Fibroblast of skin of abdomen (primary cell): ENCODE measurements around the gene CST6. TPM values are rescaled to one million over a fixed set of nuclear protein-coding genes. Genes with fewer than 3 reads are reported as not detected.

ENCODE experiments used
- DNase-seq: peaks from one replicate; pipeline ENCODE4 v3.0.0-alpha.2; 2013
- polyA plus RNA-seq, 2 experiments: library from polyadenylated mRNA; unstranded; fragments of 120-200 nt; gene quantifications; one replicate each; pipeline ENCODE4 v1.2.1, GENCODE V29; 2013; ENCODE audit not compliant: insufficient read length in 2 of 2

CST6 gene, protein sequence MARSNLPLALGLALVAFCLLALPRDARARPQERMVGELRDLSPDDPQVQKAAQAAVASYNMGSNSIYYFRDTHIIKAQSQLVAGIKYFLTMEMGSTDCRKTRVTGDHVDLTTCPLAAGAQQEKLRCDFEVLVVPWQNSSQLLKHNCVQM
- polyA plus RNA-seq (2013, experiment 1 of 2; ENCODE audit: insufficient read length), result not detected
- 0.12 TPM for polyA plus RNA-seq (2013, experiment 2 of 2; ENCODE audit: insufficient read length)

DNA sequence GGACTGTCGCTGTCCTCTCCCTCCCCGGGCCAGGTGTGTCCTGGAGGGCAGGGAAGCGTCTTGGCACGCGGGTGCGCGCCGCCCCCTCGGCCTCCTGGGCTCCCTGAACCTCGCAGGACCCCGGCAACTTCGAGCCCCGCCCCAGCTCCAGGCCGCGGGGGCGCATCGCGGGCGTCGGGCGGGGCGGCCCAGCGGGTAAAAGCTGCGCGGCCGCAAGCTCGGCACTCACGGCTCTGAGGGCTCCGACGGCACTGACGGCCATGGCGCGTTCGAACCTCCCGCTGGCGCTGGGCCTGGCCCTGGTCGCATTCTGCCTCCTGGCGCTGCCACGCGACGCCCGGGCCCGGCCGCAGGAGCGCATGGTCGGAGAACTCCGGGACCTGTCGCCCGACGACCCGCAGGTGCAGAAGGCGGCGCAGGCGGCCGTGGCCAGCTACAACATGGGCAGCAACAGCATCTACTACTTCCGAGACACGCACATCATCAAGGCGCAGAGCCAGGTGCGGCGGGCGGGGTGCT, at the start of gene CST6:
Gene CST6 (plus strand): TSS at position 224 of the 519 bp plus-strand sequence. CDS start 37 bp downstream, at position 261.
- no peak for DNase-seq

DNA sequence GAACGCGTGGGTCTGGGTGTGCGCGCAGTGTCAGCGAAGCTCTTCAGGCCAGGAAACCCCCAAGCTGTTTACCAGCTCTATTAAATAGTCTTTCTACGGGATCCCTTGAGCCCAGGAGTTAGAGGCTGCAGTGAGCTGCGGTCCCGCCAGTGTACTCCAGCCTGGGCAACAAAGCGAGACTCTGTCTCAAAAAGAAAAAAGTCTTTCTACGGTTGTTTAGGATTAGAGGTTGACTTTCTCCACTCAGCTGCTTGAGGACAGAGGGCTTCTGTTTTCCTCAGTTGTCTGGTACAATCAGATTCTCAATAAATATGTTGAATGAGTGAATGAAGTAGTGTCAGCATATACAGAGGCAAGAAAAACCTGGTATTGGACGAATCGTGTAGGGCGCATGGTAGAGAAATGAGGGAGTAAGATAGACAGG, 49.7 kb upstream of the CST6 start:
- no peak for DNase-seq

DNA sequence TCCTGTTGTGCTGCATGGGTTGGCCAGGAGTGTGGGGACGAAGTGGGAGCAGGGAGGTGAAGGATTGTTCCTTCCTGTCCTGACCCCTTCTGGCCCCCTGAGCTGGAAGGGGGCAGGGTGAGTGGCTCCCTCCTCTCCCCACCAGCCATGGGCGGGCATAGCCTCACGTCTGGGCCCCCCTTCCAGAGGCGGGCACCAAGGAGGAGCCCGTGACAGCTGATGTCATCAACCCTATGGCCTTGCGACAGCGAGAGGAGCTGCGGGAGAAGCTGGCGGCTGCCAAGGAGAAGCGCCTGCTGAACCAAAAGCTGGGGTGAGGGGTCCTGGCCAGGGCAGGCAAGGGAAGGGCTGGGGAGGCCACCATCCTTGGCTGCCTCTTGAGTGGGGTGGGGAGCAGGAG, 46.9 kb upstream of the CST6 start:
- DNase-seq, result no peak

DNA sequence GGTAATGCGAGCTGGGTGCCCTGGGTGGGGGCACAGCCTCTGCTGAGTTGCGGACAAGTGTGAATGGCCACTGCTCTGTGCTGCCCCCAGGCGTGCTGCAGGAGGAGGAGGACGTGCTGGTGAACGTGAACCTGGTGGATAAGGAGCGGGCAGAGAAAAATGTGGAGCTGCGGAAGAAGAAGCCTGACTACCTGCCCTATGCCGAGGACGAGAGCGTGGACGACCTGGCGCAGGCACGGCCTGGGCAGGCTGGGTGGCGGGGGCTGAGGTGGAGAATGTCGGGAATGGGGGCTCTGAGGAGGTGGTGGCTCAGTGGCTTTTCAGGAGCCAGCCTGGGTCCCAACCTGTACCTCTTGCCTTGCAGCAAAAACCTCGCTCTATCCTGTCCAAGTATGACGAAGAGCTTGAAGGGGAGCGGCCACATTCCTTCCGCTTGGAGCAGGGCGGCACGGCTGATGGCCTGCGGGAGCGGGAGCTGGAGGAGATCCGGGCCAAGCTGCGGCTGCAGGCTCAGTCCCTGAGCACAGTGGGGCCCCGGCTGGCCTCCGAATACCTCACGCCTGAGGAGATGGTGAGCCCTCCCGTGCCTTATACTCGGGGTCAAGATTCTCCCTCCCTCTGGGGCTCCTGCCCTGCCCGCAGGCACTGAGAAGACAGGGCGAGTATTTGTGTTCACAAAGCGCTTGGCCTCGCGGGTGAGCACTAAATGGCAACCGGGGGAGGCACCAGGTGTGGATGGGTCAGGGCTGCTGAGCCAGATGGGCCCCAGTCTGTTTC, 45.6 kb upstream of the CST6 start:
- DNase-seq, result no peak

DNA sequence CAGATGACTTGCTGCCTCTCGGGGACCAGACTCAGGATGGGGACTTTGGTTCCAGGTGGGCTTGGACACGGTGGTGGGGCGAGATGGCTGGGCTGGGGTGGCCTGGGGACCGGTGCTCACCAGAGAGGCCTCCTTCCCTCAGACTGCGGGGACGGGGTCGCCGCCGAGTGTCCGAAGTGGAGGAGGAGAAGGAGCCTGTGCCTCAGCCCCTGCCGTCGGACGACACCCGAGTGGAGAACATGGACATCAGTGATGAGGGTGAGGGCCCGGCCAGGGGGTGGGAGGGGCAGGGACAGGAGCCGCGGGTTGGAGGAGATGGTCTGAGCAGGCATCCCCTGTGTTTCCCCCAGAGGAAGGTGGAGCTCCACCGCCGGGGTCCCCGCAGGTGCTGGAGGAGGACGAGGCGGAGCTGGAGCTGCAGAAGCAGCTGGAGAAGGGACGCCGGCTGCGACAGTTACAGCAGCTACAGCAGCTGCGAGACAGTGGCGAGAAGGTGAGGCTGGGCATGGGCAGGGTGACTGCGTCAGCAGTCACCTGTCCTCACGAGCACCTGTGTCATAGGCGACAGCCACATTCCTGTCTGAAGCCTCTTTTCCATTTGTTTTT, 44.4 kb upstream of the CST6 start:
- DNase-seq, result no peak

DNA sequence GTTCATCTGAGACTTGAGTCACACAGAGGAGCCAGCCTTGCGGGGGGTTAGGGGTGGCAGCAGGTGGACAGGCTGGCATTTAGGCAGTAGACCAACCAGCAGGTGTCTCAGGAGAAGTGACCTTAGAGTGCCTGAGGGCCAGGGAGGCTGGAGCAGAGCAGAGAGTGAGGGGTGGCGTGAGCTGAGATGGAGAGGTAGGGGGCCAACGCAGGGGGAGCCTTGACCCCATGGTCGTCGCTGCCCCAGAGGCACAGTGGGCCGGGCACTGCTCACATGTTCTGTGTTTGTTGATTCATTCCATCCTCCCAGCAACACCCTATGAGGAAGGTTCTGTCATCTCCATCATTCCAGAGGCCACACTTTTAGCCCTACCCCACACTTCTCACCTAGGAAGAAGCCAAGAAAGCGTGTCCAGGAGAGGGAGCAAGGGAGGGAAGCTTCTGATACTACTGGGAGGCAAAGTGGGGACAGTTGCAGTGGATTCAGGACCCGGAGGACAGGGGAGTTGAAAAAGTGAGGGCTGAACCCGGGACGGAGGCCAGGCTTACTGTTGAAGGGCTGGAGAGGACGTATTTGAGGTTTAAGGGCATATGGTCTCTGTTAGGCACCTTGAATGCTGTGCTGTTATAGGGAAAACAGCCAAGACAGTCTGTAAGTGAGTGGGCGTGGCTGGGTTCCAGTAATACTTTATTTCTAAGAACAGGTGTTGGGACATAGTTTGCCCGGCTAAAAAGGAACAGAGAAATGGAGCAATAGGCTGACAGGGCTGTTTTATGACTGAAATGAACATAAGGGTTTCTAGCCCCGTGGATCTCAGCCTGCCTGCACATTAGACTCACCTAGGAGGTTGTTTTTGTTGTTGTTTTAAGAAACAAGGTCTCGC, 43.0 kb upstream of the CST6 start:
- DNase-seq, result no peak

DNA sequence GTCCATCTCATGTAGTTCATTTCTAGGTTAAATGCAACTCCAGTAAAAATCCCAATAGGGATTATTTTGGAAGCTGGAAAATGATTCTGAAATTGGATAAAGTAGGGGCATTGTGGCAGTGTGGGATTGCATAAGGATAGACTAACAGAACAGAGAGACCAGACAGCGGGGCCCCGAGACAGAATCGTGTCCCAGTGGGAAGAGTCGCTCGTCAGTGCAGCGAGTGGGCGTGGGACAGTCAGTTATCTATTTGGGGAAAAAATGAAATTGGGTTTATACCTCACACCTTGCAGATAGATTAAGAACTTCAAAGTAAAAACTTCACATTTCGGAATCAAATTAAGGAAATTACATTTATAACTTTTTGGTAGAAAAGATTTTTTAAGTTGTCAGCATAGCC, 39.7 kb upstream of the CST6 start:
- no peak for DNase-seq

DNA sequence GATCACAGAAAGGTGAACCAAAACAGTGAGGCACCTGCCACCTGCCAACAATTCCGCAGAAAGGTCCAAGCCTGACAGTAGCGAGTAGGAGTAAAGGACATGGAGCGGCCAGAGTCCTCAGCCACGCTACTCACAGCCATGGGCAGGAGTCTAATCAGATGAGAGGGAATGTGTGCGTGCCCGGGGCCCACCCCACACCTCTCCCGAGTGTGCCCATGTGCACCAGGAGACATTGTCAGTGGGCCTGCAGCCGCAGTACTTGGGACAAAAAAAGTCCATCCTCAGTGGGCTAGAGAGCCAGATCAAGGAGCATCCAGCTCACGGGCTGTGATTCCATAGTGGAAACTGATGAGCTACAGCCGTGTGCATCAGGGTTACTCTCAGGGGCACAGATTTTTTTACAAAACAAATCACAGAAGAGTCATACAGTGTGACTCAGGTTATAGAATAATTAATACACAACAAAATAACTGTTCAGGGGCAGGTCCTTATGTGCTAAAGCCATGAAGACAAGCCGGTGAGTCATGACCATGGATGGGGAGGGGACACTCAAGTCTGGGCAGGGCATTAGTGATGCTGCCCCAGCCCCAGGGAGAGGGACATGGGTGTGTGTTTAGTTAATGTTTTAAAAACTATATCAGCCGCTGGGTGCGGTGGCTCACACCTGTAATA, 38.2 kb upstream of the CST6 start:
- DNase-seq, result peak; percentile 6

DNA sequence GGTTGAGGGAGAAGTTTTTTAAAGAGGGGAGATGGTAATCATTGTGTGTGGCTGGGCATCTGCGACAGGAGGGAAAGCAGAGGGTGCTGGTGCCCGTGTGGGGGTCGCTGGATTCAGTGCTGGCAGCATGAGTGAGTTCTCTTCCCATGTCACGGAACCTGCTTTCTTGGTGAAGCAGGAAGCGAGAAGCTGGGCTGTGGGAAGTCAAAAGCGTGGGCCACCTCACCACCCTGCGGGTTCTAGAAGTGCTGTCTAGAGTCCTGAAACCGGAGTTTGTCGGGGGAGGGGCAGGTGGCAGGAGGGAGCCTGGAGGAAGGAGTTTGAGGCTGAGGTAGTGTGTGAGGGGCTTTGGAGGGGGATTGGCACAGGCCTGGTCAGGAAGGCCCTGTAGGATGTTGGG, 36.0 kb upstream of the CST6 start:
- DNase-seq, result no peak

DNA sequence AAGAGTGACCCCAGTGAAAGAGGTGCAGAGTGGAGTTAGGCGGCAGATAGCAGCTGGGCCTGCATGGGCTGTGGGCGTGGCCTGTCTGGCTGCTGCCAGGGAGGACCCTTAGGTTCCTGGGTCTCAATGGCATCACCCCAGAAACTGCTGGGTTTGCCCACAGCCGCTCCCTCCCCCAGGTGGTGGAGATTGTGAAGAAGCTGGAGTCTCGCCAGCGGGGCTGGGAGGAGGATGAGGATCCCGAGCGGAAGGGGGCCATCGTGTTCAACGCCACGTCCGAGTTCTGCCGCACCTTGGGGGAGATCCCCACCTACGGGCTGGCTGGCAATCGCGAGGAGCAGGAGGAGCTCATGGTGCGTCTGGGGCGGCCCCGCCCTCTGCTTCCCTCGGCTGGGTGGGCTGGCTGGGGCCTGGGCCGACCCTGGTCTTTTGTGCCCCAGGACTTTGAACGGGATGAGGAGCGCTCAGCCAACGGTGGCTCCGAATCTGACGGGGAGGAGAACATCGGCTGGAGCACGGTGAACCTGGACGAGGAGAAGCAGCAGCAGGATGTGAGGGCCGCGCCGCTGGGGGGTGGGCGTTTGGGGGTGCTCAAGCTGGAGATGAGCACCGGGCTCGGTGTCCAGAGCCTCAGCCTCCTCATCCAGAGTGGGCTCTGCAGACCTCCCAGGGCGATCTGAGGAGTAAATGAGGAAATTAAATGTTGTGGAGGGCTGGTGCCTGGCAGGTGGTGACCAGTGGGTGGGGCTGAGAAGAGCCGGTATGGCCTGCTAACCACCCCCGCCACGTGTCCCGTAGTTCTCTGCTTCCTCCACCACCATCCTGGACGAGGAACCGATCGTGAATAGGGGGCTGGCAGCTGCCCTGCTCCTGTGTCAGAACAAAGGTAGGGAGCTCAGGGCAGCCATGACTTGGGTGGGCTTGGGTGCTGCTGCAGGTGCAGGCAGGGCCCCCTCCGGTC, 35.3 kb upstream of the CST6 start:
- DNase-seq, result no peak

DNA sequence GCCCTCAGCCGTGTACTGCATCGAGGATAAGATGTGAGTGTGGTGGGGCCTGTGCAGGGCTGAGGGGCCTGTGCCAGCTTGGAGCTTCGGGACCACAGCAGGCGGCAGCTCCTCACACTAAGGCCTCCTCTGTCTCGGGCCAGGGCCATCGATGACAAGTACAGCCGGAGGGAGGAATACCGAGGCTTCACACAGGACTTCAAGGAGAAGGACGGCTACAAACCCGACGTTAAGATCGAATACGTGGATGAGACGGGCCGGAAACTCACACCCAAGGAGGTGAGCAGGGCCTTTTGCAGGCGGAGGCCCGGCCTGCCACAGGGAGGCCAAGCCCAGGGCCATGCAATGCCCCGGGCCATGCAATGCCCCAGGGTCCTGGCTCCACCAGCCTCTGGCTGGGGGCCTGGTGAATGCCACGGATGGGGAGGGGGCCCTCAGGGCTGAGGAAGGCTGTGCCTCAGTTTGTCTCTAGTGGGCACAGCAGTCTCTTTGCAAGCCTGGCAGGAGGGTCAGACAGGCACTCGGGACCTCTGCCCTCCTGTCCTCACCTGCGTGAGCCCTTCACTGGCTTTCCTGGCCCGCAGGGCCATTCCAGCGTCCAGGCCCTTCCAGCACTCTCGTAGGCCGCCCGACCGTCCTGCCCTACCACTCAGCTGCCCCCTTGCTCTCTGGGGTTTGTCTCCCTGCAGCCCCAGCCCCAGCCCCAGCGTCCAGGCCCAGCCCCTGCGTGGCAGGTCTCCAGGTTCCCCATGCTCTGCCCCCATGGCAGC, 34.0 kb upstream of the CST6 start:
- no peak for DNase-seq

DNA sequence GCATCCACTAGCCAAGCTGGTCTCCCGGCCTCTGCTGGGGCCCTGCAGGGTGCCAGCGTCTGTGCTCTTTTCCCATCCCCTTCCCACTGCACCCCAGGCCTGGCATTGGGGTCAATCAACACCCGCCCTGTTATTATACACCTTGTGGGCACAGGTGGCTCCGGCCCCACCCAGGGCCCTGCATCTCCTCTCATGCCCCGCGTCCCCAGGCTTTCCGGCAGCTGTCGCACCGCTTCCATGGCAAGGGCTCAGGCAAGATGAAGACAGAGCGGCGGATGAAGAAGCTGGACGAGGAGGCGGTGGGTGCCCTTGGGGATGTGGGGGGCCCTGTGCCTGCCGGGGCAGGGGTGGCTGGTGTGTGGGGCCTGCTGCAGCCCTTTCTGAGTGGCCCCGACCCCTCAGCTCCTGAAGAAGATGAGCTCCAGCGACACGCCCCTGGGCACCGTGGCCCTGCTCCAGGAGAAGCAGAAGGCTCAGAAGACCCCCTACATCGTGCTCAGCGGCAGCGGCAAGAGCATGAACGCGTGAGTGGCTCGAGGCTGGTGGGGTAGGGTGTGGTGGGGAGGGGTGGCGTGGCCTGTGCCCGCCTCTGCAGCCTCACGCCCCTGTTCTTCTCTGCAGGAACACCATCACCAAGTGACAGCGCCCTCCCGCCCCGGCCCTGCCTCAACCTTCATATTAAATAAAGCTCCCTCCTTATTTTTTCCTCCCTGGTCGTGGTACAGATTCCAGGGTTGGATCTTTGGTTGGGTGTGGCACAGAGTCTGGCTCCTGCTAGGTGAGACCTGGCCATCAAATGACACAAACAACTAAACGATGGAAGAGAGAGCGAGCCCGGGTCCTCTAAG, 33.2 kb upstream of the CST6 start:
- no peak for DNase-seq

DNA sequence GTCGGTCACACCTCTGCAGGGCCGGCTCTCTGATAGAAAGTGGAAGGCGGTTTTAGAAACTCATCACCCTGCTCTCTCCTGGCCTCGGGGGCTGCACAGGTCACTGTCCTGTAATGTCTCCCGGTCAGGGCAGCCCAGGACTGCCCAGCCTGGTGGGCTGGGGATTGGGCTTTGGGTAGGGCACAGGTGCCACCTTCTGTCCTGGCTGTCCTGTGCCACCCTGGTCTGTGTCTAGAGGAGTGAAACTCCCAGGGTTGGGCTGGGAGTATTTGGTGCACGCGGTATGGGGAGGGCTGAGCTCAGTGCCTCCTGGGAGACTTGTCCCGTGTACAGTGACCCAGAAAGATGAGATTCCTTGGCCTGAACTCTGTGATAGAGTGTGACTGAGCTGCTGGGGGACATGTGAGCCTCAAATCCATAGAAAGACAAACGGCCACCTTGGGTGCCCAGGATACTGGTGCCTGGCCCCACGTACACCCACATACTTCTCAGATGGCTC, 32.5 kb upstream of the CST6 start:
- DNase-seq, result no peak

DNA sequence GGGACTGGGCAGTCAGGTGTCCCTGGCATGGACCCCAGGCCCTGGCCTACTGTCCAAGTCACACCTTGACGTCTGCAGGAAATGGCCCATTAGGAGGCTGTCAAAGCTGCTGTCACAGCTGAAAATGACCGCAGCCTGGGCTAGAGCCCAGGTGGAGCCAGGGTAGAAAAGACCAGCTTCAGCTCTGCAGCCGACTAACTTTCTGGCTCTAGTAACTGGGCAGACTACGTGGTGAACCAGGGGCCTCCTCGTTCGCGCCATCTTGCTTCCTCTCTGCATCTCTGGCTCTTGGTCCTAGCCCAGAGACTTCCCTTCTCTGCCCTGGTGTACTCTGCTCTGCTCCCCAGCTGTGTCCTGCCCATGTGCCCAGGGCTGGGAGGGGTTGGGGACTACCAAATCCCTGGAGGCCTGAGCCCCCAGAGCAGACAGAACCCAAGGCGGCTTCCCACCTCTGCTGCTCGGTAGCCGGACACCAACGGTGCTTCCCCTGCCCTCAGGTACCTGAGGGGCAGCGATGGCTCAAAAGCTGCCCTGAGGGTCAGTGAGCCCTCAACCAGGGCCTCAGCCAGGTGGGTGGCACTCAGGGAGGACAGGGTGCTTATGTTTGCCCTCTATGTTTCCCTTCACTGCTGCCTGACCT, 30.6 kb upstream of the CST6 start:
- no peak for DNase-seq

DNA sequence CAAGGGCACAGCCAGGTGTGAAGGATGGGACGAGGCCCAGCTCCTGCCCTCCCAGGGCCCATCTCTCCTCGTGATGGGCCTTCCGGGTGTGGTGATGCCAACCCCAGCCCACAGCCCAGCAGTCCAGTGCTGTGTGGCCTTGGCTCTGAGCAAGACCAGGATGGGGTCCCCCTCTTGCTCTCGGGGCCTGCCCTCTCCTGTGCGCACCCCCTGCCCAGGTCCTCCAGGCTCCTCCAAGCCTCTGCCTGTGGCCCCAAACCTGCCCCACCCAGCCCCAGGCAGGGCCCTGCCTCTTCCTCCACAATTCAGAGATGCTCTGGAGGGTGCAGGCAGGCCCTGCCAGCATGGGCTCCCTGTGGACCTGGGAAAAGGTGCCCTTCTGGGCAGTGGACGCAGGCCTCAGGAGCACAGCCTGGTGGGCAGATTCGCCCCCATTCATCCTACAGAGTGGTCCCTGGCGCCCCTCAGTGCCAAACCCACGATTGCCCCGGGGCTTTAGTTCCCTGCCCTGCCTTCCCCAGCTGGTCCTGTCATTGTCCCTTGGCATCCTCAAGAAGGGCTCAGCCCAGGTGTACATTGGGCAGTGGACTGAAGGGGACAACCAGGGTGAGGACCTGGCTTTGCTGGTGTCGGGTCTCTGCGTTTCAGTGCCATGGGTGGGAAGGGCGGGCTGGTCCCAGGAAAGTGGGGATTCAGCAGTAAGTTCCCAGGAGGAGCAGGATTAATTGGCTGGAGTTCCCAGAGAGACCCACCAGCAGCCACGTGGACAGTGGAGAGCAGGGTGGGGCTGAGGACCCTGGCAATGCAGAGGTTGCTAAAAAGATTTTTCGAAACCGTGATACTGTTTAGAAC, 29.6 kb upstream of the CST6 start:
- no peak for DNase-seq

DNA sequence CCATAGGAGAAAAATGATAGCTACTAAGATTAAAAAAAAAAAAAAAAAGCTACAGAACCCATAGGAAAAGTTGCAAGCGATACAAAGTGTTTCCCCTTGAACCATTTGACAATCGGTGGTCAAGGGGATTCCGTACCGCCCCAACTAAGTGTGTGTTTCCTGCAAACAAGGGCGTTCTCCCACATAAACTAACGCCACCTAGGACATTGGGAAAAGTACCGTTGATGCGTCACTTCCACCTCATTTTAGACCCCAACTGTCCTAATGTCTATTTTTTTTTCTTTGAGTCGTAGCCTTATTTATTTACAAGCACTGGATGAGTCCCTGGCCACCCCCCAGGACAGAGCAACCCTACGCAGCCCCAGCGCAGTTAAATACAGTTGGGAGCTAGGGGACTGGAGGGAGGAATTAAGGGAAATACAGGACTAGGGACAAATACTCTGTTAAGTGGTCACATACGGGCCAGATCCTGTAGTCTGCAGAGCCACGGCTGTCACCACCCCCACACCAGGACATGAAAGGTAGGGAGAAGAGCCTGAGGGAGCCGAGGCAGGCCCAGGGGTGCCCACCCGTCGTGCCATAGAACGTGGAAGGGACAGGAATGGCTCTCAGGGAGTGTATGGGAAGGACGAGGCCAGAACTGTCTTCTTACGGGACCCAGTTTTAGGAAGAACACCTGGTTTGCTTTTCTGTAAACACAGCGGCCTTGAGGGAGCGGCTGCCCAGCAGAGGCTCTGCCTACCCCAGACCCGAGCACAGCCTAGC, 28.8 kb upstream of the CST6 start:
- DNase-seq, result no peak

DNA sequence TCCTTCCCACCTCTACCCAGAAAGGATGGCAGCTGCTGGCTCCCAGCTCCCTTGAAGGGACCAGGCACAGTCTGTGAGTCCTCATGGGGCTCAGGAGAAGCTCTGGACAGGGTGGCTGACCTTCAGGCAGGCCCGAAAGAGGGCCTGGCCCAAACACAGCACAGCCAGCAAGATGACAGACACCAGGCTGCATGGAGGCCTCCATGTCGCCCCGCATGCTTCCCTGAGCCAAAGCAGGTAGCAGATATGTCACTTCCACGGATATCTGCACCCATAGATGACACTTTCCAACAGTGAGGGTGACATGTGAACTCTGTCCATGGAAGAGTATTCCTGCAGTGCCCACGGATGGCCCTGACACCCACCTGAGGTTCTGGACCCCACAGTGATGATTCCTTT, 28.2 kb upstream of the CST6 start:
- no peak for DNase-seq
